Progenitor cell of endocrine pancreas (in vitro differentiated cells): ENCODE results near the gene SLIT3. TPM values are rescaled to one million over a fixed set of nuclear protein-coding genes. Genes with fewer than 3 reads are reported as not detected.

Experiments used
- DNase-seq: peaks from one replicate; pipeline ENCODE4 v3.0.0; 2021; ENCODE audit warnings: low spot score; ENCODE audit not compliant: unreplicated experiment
- H3K27ac Mint-ChIP-seq: 2 replicates; pipeline ENCODE4 v1.8.0; 2021; ENCODE audit warnings: mild to moderate bottlenecking, moderate library complexity, mixed read lengths
- H3K27me3 Mint-ChIP-seq: 2 replicates; pipeline ENCODE4 v1.8.0; 2021; ENCODE audit warnings: mixed read lengths
- H3K36me3 Mint-ChIP-seq: 2 replicates; pipeline ENCODE4 v1.8.0; 2022; ENCODE audit warnings: mixed read lengths; ENCODE audit not compliant: insufficient read depth
- H3K4me1 Mint-ChIP-seq: 2 replicates; pipeline ENCODE4 v1.8.0; 2021; ENCODE audit warnings: low read depth, mixed read lengths
- H3K4me3 Mint-ChIP-seq: 2 replicates; pipeline ENCODE4 v1.8.0; 2021; ENCODE audit warnings: low read depth, mild to moderate bottlenecking, moderate library complexity, mixed read lengths
- H3K9me3 Mint-ChIP-seq: 2 replicates; pipeline ENCODE4 v1.8.0; 2021; ENCODE audit warnings: low read depth, mixed read lengths
- CTCF ChIP-seq: fragments of 200-600 bp; sonication (generic); IDR thresholded peaks from one replicate; pipeline ENCODE4 v1.5.0; 2021; ENCODE audit warnings: antibody characterized with exemption, mild to moderate bottlenecking; ENCODE audit not compliant: unreplicated experiment
- total RNA-seq: library from RNA; stranded (reverse); gene quantifications from 2 replicates; pipeline ENCODE4 v1.2.1, GENCODE V29; 2021

Gene SLIT3
- total RNA-seq, 1 donor from 2014 or later = 18.8 TPM

- Mint-ChIP-seq H3K4me1 (peaks cover 2% of the 10 kb centered on the region), H3K4me3 (no peak overlapping the region), H3K27me3 (peaks cover 20% of the 10 kb centered on the region), H3K36me3 (no peaks in the 10 kb centered on the region), H3K27ac (no peak overlapping the region), H3K9me3 (no peaks in the 10 kb centered on the region)
- no peak for DNase-seq
- no peak for TF ChIP-seq CTCF
These were observed 328.2 kb downstream of the SLIT3 start for GRCh38 chr5:168972731-168973130.

GRCh38 chr5:168971100-168971499 lies 329.8 kb downstream of the SLIT3 start:
- Mint-ChIP-seq H3K36me3 (no peaks in the 10 kb centered on the region), H3K4me1 (peaks cover 2% of the 10 kb centered on the region), H3K4me3 (no peak overlapping the region), H3K27ac (no peak overlapping the region), H3K27me3 (peaks cover 16% of the 10 kb centered on the region), H3K9me3 (no peaks in the 10 kb centered on the region)
- no peak for TF ChIP-seq CTCF
- DNase-seq = no peak

- no peaks in the 10 kb centered on the region for H3K9me3 Mint-ChIP-seq
- H3K4me3 Mint-ChIP-seq = no peak overlapping the region
- H3K27ac Mint-ChIP-seq = no peak overlapping the region
- H3K36me3 Mint-ChIP-seq = no peaks in the 10 kb centered on the region
- no peak for TF ChIP-seq CTCF
- peaks cover 6% of the 10 kb centered on the region for H3K27me3 Mint-ChIP-seq
- DNase-seq = no peak
- peaks cover 2% of the 10 kb centered on the region for H3K4me1 Mint-ChIP-seq
These were observed 331.5 kb downstream of the SLIT3 start for GRCh38 chr5:168969326-168969886.

GRCh38 chr5:168967882-168968620 lies 332.9 kb downstream of the SLIT3 start:
- DNase-seq = no peak
- Mint-ChIP-seq H3K27me3 (peaks cover 6% of the 10 kb centered on the region), H3K9me3 (no peaks in the 10 kb centered on the region), H3K4me1 (peaks cover 6% of the 10 kb centered on the region), H3K36me3 (no peaks in the 10 kb centered on the region), H3K27ac (no peak overlapping the region), H3K4me3 (no peak overlapping the region)
- TF ChIP-seq CTCF = no peak

- DNase-seq = no peak
- Mint-ChIP-seq H3K4me1 (peaks cover 6% of the 10 kb centered on the region), H3K27me3 (no peaks in the 10 kb centered on the region), H3K27ac (no peak overlapping the region), H3K4me3 (no peak overlapping the region), H3K9me3 (no peaks in the 10 kb centered on the region), H3K36me3 (no peaks in the 10 kb centered on the region)
- TF ChIP-seq CTCF = no peak
These were observed 335.3 kb downstream of the SLIT3 start for GRCh38 chr5:168965638-168966037.
